ENCODE results near the gene EVC.

DNA sequence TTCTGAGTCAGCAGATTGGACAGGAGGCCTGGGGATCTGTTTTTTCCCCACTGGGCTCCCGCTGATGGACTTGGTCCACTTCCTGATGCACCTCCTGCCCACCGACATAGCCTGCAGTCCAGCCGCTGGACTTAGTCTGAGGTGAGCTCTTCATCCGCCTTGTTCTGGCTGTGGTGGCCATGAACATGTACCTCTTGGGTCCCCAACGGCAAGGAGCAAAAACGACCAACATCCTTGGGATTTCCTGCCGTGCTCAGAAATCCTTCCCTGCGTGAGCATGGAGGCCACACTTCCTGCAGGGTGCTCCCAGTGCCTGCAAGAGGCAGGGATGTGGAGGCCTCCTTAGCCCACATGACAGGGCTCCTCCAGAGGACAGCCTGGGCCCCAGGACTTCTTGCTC is 105.1 kb downstream of the EVC start:
- no peak for TF ChIP-seq POLR2A (IDR thresholded peaks at IDR 0.05)
- TF ChIP-seq, protein P1, sequence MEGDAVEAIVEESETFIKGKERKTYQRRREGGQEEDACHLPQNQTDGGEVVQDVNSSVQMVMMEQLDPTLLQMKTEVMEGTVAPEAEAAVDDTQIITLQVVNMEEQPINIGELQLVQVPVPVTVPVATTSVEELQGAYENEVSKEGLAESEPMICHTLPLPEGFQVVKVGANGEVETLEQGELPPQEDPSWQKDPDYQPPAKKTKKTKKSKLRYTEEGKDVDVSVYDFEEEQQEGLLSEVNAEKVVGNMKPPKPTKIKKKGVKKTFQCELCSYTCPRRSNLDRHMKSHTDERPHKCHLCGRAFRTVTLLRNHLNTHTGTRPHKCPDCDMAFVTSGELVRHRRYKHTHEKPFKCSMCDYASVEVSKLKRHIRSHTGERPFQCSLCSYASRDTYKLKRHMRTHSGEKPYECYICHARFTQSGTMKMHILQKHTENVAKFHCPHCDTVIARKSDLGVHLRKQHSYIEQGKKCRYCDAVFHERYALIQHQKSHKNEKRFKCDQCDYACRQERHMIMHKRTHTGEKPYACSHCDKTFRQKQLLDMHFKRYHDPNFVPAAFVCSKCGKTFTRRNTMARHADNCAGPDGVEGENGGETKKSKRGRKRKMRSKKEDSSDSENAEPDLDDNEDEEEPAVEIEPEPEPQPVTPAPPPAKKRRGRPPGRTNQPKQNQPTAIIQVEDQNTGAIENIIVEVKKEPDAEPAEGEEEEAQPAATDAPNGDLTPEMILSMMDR (IDR thresholded peaks at IDR 0.05): no peak

Data from tibial nerve (tissue), 3 donors.